VCaP (cell line): Measurements from ENCODE around the gene HOXB7.

ENCODE experiments used
- H3K27ac ChIP-seq: fragments of 450-650 bp; 2 replicates; pipeline ENCODE4 v1.5.1; 2017
- CTCF ChIP-seq: fragments of 450-650 bp; conservative IDR thresholded peaks from 2 replicates; pipeline ENCODE4 v1.5.1; 2017; ENCODE audit warnings: mild to moderate bottlenecking, moderate library complexity

HOXB7 gene

GRCh38 chr17:48579760-48580554, 30.9 kb downstream of the HOXB7 start:
- H3K27ac ChIP-seq, result no peak overlapping the region
- TF ChIP-seq CTCF, result no peak

GRCh38 chr17:48579471-48579759, 31.4 kb downstream of the HOXB7 start:
- TF ChIP-seq CTCF, result no peak
- no peak overlapping the region for H3K27ac ChIP-seq

- H3K27ac ChIP-seq, result no peak overlapping the region
- no peak for TF ChIP-seq CTCF
Measured at GRCh38 chr17:48578616-48579470, 32.0 kb downstream of the HOXB7 start.

- no peak within 1 kb of the TSS for H3K27ac ChIP-seq
- no peak for TF ChIP-seq CTCF
Measured at GRCh38 chr17:48577946-48578615, 32.7 kb downstream of the HOXB7 start, which contains the start of gene HOXB4. Gene HOXB4 (minus strand): TSS chr17:48578350. CDS start chr17:48578319, 31 bp downstream.

- no peak for TF ChIP-seq CTCF
- no peak overlapping the region for H3K27ac ChIP-seq
Measured at GRCh38 chr17:48577330-48577945, 33.4 kb downstream of the HOXB7 start.

GRCh38 chr17:48576479-48577309, 34.1 kb downstream of the HOXB7 start:
- no peak overlapping the region for H3K27ac ChIP-seq
- TF ChIP-seq CTCF, result no peak
